Neutrophil (primary cell): ENCODE data around the gene CASP8AP2.
"Not testable (repeated sequence)": the region's sequence is repeated elsewhere in the genome, so short reads cannot be mapped to it uniquely, and the experiment has no call there.

Source experiments
- H3K27ac ChIP-seq: fragments of 200-600 bp; sonication (generic); 2 replicates; pipeline ENCODE4 v1.5.1; 2016; ENCODE audit warnings: mild to moderate bottlenecking, moderate library complexity
- H3K27me3 ChIP-seq: fragments of 200-600 bp; sonication (generic); 2 replicates; pipeline ENCODE4 v1.6.0; 2016; ENCODE audit warnings: mild to moderate bottlenecking
- H3K36me3 ChIP-seq: fragments of 200-600 bp; sonication (generic); 2 replicates; pipeline ENCODE4 v1.5.1; 2017
- H3K4me1 ChIP-seq, 2 experiments: fragments of 200-600 bp in 1 of 2; sonication (generic) in 1 of 2; 1 replicate in 1 of 2; 2 replicates in 1 of 2; pipeline versions ENCODE4 v1.5.1 to v1.6.1; 2013 to 2016; ENCODE audit warnings: low read depth in 1 of 2, low read length in 1 of 2, mild to moderate bottlenecking in 1 of 2, moderate library complexity in 1 of 2; ENCODE audit not compliant: control insufficient read depth in 1 of 2, insufficient read depth in 1 of 2
- H3K4me3 ChIP-seq, 2 experiments: fragments of 200-600 bp in 1 of 2; sonication (generic) in 1 of 2; 1 replicate in 1 of 2; 2 replicates in 1 of 2; pipeline ENCODE4 v1.5.1; 2013 to 2016; ENCODE audit warnings: low read depth in 1 of 2, low read length in 1 of 2, mild to moderate bottlenecking in 1 of 2, moderate library complexity in 1 of 2
- H3K9me3 ChIP-seq: fragments of 200-600 bp; sonication (generic); 2 replicates; pipeline ENCODE4 v1.5.1; 2016
- CTCF ChIP-seq: fragments of 200-600 bp; sonication (generic); IDR thresholded peaks from 2 replicates; pipeline ENCODE4 v1.5.1; 2016; ENCODE audit warnings: antibody characterized with exemption

CASP8AP2 gene

GRCh38 chr6:89894169-89894568, 64.5 kb downstream of the CASP8AP2 start, which contains the start of gene GJA10:
Gene GJA10, plus strand, starts transcription at chr6:89894469. Its CDS starts 0 bp downstream, at chr6:89894469.
- H3K36me3 ChIP-seq, result no peaks in the 10 kb centered on the region
- no peak within 1 kb of the TSS for H3K27ac ChIP-seq
- TF ChIP-seq CTCF, result no peak
- no peaks in the 10 kb centered on the region for H3K4me1 ChIP-seq
- no peak within 1 kb of the TSS for H3K4me3 ChIP-seq
- H3K9me3 ChIP-seq, result no peaks in the 10 kb centered on the region
- H3K27me3 ChIP-seq, result peaks cover 75% of the 10 kb centered on the region

- Histone ChIP-seq H3K27me3 (peaks cover 62% of the 10 kb centered on the region), H3K4me3 (no peak overlapping the region), H3K4me1 (no peaks in the 10 kb centered on the region), H3K9me3 (no peaks in the 10 kb centered on the region), H3K36me3 (no peaks in the 10 kb centered on the region), H3K27ac (no peak overlapping the region)
- TF ChIP-seq CTCF, result no peak
These were observed 65.7 kb downstream of the CASP8AP2 start for GRCh38 chr6:89895276-89895874.

- H3K9me3 ChIP-seq, H3K27ac ChIP-seq, H3K36me3 ChIP-seq, H3K27me3 ChIP-seq, H3K4me3 ChIP-seq, H3K4me1 ChIP-seq: not testable (repeated sequence)
These were observed 80.6 kb downstream of the CASP8AP2 start for GRCh38 chr6:89910001-89910901.

- Histone ChIP-seq H3K36me3 (no peaks in the 10 kb centered on the region), H3K27me3 (peaks cover 10% of the 10 kb centered on the region), H3K27ac (no peak overlapping the region), H3K4me1 (no peaks in the 10 kb centered on the region), H3K4me3 (no peak overlapping the region), H3K9me3 (no peaks in the 10 kb centered on the region)
- no peak for TF ChIP-seq CTCF
These were observed 81.2 kb downstream of the CASP8AP2 start for GRCh38 chr6:89910902-89911240.

- no peaks in the 10 kb centered on the region for H3K4me1 ChIP-seq
- no peak for TF ChIP-seq CTCF
- H3K36me3 ChIP-seq, result no peaks in the 10 kb centered on the region
- no peaks in the 10 kb centered on the region for H3K27me3 ChIP-seq
- H3K27ac ChIP-seq, result no peak overlapping the region
- no peaks in the 10 kb centered on the region for H3K9me3 ChIP-seq
- no peak overlapping the region for H3K4me3 ChIP-seq
These were observed 86.6 kb downstream of the CASP8AP2 start for GRCh38 chr6:89916136-89916920.
